ENCODE results near the gene ZNF780B.

ZNF780B gene

DNA sequence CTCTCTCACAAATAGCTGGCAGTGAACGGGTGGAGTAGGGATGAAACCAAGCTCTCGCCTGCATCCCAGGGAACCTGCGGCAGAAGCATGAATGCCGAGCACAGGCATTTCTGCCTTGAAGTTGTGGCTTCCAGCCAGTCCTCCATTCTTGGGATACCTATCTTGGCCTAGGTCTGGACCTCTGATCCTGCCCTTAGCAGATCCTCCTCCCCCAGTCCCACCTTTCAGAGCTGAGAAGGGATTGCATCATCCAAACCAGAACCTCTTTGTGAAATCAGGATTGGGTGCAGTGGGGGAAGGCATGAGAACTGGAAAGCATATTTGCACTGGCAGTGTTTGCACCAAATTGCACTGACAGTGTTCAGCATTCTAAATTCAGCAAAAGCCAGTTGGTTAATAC, 28.9 kb upstream of the ZNF780B start:
- Histone ChIP-seq H3K4me3 (ENCODE audit: low read depth, low read length) (no peak overlapping the region), H3K36me3 (ENCODE audit: insufficient read depth, low read length) (peaks cover 18% of the 10 kb centered on the region), H3K27me3 (ENCODE audit: insufficient read depth, low read length) (no peaks in the 10 kb centered on the region), H3K27ac (ENCODE audit: low read depth, low read length) (no peak overlapping the region), H3K4me1 (ENCODE audit: control insufficient read depth, insufficient read depth, low read length, unreplicated experiment) (peaks cover 4% of the 10 kb centered on the region), H2AFZ (ENCODE audit: low read length, unreplicated experiment) (no peak overlapping the region), H3K79me2 (ENCODE audit: control insufficient read depth, insufficient read depth, low read length, unreplicated experiment) (peaks cover 12% of the 10 kb centered on the region)

GRCh38 chr19:40081411-40081810, 25.4 kb upstream of the ZNF780B start:
- Histone ChIP-seq H3K4me1 (ENCODE audit: control insufficient read depth, insufficient read depth, low read length, unreplicated experiment) (no peaks in the 10 kb centered on the region), H2AFZ (ENCODE audit: low read length, unreplicated experiment) (no peak overlapping the region), H3K27ac (ENCODE audit: low read depth, low read length) (no peak overlapping the region), H3K79me2 (ENCODE audit: control insufficient read depth, insufficient read depth, low read length, unreplicated experiment) (no peaks in the 10 kb centered on the region), H3K36me3 (ENCODE audit: insufficient read depth, low read length) (peaks cover 48% of the 10 kb centered on the region), H3K4me3 (ENCODE audit: low read depth, low read length) (no peak overlapping the region), H3K27me3 (ENCODE audit: insufficient read depth, low read length) (no peaks in the 10 kb centered on the region)

- Histone ChIP-seq H3K79me2 (ENCODE audit: control insufficient read depth, insufficient read depth, low read length, unreplicated experiment) (no peaks in the 10 kb centered on the region), H3K36me3 (ENCODE audit: insufficient read depth, low read length) (peaks cover 60% of the 10 kb centered on the region), H3K27ac (ENCODE audit: low read depth, low read length) (no peak overlapping the region), H2AFZ (ENCODE audit: low read length, unreplicated experiment) (no peak overlapping the region), H3K4me1 (ENCODE audit: control insufficient read depth, insufficient read depth, low read length, unreplicated experiment) (no peaks in the 10 kb centered on the region), H3K4me3 (ENCODE audit: low read depth, low read length) (no peak overlapping the region), H3K27me3 (ENCODE audit: insufficient read depth, low read length) (no peaks in the 10 kb centered on the region)
These were observed 24.3 kb upstream of the ZNF780B start for GRCh38 chr19:40080289-40080688.

DNA sequence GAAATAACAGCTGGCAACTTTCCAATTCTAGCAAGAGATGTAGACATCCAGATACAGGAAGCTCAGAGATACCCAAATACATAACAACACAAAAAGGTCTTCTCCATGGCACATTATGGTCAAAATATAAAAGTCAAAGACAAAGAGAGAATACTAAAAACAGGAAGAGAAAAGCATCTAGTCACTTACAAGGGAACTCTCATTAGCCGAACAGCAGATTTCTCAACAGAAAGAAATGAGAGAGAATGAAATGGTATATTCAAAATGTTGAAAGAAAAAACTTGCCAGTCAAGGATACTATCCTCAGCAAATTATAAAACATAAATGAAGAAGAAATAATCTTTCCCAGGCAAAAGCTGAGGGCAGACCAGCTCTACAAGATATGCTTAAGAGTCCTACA, 22.3 kb upstream of the ZNF780B start:
- H3K36me3 ChIP-seq (ENCODE audit: insufficient read depth, low read length) = peaks cover 79% of the 10 kb centered on the region
- H2AFZ ChIP-seq (ENCODE audit: low read length, unreplicated experiment) = no peak overlapping the region
- no peaks in the 10 kb centered on the region for H3K27me3 ChIP-seq (ENCODE audit: insufficient read depth, low read length)
- H3K4me3 ChIP-seq (ENCODE audit: low read depth, low read length) = no peak overlapping the region
- no peaks in the 10 kb centered on the region for H3K4me1 ChIP-seq (ENCODE audit: control insufficient read depth, insufficient read depth, low read length, unreplicated experiment)
- H3K27ac ChIP-seq (ENCODE audit: low read depth, low read length) = no peak overlapping the region
- H3K79me2 ChIP-seq (ENCODE audit: control insufficient read depth, insufficient read depth, low read length, unreplicated experiment) = no peaks in the 10 kb centered on the region

DNA sequence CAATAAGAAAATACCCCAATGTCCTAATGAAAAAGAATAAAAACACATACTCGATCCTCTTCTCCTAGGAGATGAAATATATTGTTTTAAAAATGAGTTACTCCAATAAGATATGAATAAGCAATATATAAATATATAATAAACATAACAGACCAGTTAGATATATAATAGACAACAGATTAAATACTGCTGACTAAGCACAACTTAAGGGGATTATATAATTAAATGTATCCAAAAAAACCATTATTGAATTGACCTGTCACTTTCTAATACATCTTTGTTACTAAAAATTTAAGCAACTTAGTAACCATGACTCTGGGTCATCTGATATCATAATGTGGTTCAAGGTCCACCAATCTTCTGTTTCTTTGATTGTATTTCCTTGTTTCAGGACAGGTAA, 14.0 kb upstream of the ZNF780B start:
- Histone ChIP-seq H3K27me3 (ENCODE audit: insufficient read depth, low read length) (no peaks in the 10 kb centered on the region), H3K4me1 (ENCODE audit: control insufficient read depth, insufficient read depth, low read length, unreplicated experiment) (no peaks in the 10 kb centered on the region), H3K36me3 (ENCODE audit: insufficient read depth, low read length) (peaks cover 21% of the 10 kb centered on the region), H3K4me3 (ENCODE audit: low read depth, low read length) (no peak overlapping the region), H2AFZ (ENCODE audit: low read length, unreplicated experiment) (no peak overlapping the region), H3K27ac (ENCODE audit: low read depth, low read length) (no peak overlapping the region), H3K79me2 (ENCODE audit: control insufficient read depth, insufficient read depth, low read length, unreplicated experiment) (no peaks in the 10 kb centered on the region)

- Histone ChIP-seq H3K4me3 (ENCODE audit: low read depth, low read length) (no peak overlapping the region), H3K27me3 (ENCODE audit: insufficient read depth, low read length) (no peaks in the 10 kb centered on the region), H2AFZ (ENCODE audit: low read length, unreplicated experiment) (no peak overlapping the region), H3K27ac (ENCODE audit: low read depth, low read length) (no peak overlapping the region), H3K4me1 (ENCODE audit: control insufficient read depth, insufficient read depth, low read length, unreplicated experiment) (no peaks in the 10 kb centered on the region), H3K79me2 (ENCODE audit: control insufficient read depth, insufficient read depth, low read length, unreplicated experiment) (peaks cover 5% of the 10 kb centered on the region), H3K36me3 (ENCODE audit: insufficient read depth, low read length) (no peaks in the 10 kb centered on the region)
These were observed 3.6 kb upstream of the ZNF780B start for GRCh38 chr19:40059624-40060023.

DNA sequence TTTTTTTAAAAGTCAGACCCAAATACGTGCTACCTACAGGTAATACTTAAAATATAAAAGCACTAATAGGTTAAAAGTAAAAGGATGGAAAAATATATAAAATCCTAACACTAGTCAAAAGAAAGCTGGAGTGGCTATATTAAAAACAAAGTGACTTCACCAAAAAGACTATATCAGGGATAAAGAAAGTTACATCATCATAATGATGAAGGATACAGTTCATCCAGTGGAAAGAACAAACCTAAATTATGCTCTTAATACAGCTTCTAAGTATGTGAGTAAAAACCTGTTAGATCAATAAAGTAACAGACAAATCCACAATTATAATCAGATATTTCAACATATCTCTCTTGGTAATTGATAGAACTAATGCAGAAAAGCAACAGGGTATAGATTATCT, 1.1 kb upstream of the ZNF780B start:
- peak overlapping the region; percentile 94 for H3K4me3 ChIP-seq (ENCODE audit: low read depth, low read length)
- no peaks in the 10 kb centered on the region for H3K27me3 ChIP-seq (ENCODE audit: insufficient read depth, low read length)
- no peak overlapping the region for H3K27ac ChIP-seq (ENCODE audit: low read depth, low read length)
- no peak overlapping the region for H2AFZ ChIP-seq (ENCODE audit: low read length, unreplicated experiment)
- no peaks in the 10 kb centered on the region for H3K36me3 ChIP-seq (ENCODE audit: insufficient read depth, low read length)
- H3K79me2 ChIP-seq (ENCODE audit: control insufficient read depth, insufficient read depth, low read length, unreplicated experiment) = peaks cover 20% of the 10 kb centered on the region
- H3K4me1 ChIP-seq (ENCODE audit: control insufficient read depth, insufficient read depth, low read length, unreplicated experiment) = no peaks in the 10 kb centered on the region

GRCh38 chr19:40056505-40056904, 474 bp upstream of the ZNF780B start:
- peaks cover 22% of the 10 kb centered on the region for H3K79me2 ChIP-seq (ENCODE audit: control insufficient read depth, insufficient read depth, low read length, unreplicated experiment)
- no peaks in the 10 kb centered on the region for H3K27me3 ChIP-seq (ENCODE audit: insufficient read depth, low read length)
- H3K36me3 ChIP-seq (ENCODE audit: insufficient read depth, low read length) = no peaks in the 10 kb centered on the region
- peak overlapping the region; percentile 75 for H2AFZ ChIP-seq (ENCODE audit: low read length, unreplicated experiment)
- no peaks in the 10 kb centered on the region for H3K4me1 ChIP-seq (ENCODE audit: control insufficient read depth, insufficient read depth, low read length, unreplicated experiment)
- peak overlapping the region; percentile 94 for H3K4me3 ChIP-seq (ENCODE audit: low read depth, low read length)
- no peak overlapping the region for H3K27ac ChIP-seq (ENCODE audit: low read depth, low read length)

DNA sequence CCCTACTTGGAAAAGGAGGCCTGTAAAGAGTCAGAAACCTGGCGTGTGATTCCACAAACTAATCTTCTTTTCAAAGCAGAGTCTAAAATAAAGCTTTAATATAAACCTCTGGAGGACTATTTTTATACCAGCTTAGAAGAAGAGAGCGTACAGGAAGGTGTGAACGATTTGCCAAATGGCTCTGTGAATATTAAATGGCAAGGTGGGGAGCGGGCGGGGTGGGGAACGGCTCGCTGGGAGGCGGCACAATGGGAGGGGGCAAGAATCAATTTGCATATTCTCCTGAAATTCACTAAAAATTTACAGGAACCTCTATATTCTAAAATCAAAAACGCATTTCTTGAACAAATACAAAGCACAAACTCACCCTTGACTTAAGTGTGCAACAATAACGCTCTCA, 982 bp downstream of the ZNF780B start:
- H3K4me3 ChIP-seq (ENCODE audit: low read depth, low read length) = peak overlapping the region; percentile 94
- H3K79me2 ChIP-seq (ENCODE audit: control insufficient read depth, insufficient read depth, low read length, unreplicated experiment) = peaks cover 22% of the 10 kb centered on the region
- no peak overlapping the region for H3K27ac ChIP-seq (ENCODE audit: low read depth, low read length)
- H3K27me3 ChIP-seq (ENCODE audit: insufficient read depth, low read length) = no peaks in the 10 kb centered on the region
- H3K36me3 ChIP-seq (ENCODE audit: insufficient read depth, low read length) = no peaks in the 10 kb centered on the region; the same call in 1 of the 2 replicates
- H2AFZ ChIP-seq (ENCODE audit: low read length, unreplicated experiment) = peak overlapping the region; percentile 75
- no peaks in the 10 kb centered on the region for H3K4me1 ChIP-seq (ENCODE audit: control insufficient read depth, insufficient read depth, low read length, unreplicated experiment)

DNA sequence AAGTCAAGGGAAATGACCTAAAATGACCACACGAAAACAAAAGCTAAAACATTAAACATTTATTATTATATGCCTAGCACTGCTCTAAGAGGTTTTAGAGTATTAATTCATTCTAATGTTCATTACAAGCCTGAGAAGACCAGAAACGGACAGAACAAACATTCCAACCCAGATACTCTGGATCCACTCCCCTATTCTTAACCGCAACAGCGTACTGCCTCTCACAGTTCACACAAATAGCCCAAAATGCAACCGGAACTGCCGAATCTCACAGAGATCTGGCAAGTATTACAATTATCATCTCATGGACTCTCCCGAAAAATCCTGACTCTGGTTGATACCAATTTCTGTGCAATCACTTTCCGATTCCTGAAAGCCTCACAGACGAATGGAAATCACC, 1.4 kb downstream of the ZNF780B start:
- Histone ChIP-seq H3K79me2 (ENCODE audit: control insufficient read depth, insufficient read depth, low read length, unreplicated experiment) (peaks cover 22% of the 10 kb centered on the region), H3K27ac (ENCODE audit: low read depth, low read length) (no peak overlapping the region), H2AFZ (ENCODE audit: low read length, unreplicated experiment) (no peak overlapping the region), H3K4me3 (ENCODE audit: low read depth, low read length) (peak overlapping the region; percentile 94), H3K27me3 (ENCODE audit: insufficient read depth, low read length) (no peaks in the 10 kb centered on the region), H3K36me3 (ENCODE audit: insufficient read depth, low read length) (peaks cover under 1% of the 10 kb centered on the region; the same call in 1 of the 2 replicates), H3K4me1 (ENCODE audit: control insufficient read depth, insufficient read depth, low read length, unreplicated experiment) (no peaks in the 10 kb centered on the region)

- Histone ChIP-seq H3K4me1 (ENCODE audit: control insufficient read depth, insufficient read depth, low read length, unreplicated experiment) (no peaks in the 10 kb centered on the region), H3K27me3 (ENCODE audit: insufficient read depth, low read length) (no peaks in the 10 kb centered on the region), H3K79me2 (ENCODE audit: control insufficient read depth, insufficient read depth, low read length, unreplicated experiment) (peaks cover 22% of the 10 kb centered on the region), H3K36me3 (ENCODE audit: insufficient read depth, low read length) (peaks cover 6% of the 10 kb centered on the region), H2AFZ (ENCODE audit: low read length, unreplicated experiment) (no peak overlapping the region), H3K4me3 (ENCODE audit: low read depth, low read length) (no peak overlapping the region), H3K27ac (ENCODE audit: low read depth, low read length) (no peak overlapping the region)
These were observed 2.5 kb downstream of the ZNF780B start for GRCh38 chr19:40053491-40053890.

Data from ACC112 (cell line).